Measurements from ENCODE around the gene CELF6.

Gene CELF6

GRCh38 chr15:72237029-72237852 is 82.7 kb downstream of the CELF6 start:
- peak; percentile 97 for DNase-seq (ENCODE audit: low spot score)
- ATAC-seq (ENCODE audit: low read depth): peak; percentile 96
- H3K4me3 ChIP-seq (ENCODE audit: severe bottlenecking): peak overlapping the region; percentile 18
- TF ChIP-seq, protein P1, sequence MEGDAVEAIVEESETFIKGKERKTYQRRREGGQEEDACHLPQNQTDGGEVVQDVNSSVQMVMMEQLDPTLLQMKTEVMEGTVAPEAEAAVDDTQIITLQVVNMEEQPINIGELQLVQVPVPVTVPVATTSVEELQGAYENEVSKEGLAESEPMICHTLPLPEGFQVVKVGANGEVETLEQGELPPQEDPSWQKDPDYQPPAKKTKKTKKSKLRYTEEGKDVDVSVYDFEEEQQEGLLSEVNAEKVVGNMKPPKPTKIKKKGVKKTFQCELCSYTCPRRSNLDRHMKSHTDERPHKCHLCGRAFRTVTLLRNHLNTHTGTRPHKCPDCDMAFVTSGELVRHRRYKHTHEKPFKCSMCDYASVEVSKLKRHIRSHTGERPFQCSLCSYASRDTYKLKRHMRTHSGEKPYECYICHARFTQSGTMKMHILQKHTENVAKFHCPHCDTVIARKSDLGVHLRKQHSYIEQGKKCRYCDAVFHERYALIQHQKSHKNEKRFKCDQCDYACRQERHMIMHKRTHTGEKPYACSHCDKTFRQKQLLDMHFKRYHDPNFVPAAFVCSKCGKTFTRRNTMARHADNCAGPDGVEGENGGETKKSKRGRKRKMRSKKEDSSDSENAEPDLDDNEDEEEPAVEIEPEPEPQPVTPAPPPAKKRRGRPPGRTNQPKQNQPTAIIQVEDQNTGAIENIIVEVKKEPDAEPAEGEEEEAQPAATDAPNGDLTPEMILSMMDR (IDR thresholded peaks at IDR 0.05; ENCODE audit: poor library complexity, severe bottlenecking): no peak
- peaks cover 23% of the 10 kb centered on the region for H3K36me3 ChIP-seq (ENCODE audit: low read depth)
- no peaks in the 10 kb centered on the region for H3K27me3 ChIP-seq (ENCODE audit: insufficient read depth, poor library complexity, severe bottlenecking)
- H3K27ac ChIP-seq (ENCODE audit: poor library complexity, severe bottlenecking): peak overlapping the region; percentile 91
- no peaks in the 10 kb centered on the region for H3K9me3 ChIP-seq (ENCODE audit: severe bottlenecking)
- H3K4me1 ChIP-seq (ENCODE audit: insufficient read depth, poor library complexity, severe bottlenecking): peaks cover 28% of the 10 kb centered on the region

DNA sequence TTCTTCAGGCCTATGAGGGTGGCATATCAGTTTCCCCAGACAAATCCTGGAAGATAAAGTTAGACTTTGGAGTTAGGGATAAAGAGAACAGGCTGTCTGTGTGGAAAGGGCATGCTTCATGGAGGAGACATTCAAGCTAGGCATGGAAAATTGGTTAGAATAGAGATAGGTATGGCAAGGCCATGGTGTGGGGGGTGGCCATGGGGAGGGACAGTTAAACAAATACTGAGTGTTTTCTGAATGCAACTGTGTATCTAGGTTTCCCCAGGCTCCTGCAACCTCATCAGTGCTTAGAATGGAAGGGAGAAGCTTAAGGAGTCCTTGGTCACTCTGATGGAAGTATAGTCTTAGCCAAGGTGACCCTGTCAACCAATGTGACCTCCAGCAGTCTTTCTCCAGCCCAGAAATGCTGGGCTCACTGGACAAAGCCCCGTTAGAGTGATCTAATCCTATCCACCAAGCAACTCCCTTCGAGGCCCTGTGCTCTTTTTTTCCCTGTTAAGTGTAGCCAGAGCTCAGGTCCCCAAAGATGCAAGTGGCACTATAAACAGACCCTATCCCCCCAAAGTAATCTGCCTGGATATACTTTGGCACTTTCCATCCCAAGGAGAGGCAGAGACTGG is 83.5 kb downstream of the CELF6 start:
- peaks cover 28% of the 10 kb centered on the region for H3K4me1 ChIP-seq (ENCODE audit: insufficient read depth, poor library complexity, severe bottlenecking)
- TF ChIP-seq, protein P1 (IDR thresholded peaks at IDR 0.05; ENCODE audit: poor library complexity, severe bottlenecking): no peak
- DNase-seq (ENCODE audit: low spot score): no peak
- no peak for ATAC-seq (ENCODE audit: low read depth)
- no peaks in the 10 kb centered on the region for H3K27me3 ChIP-seq (ENCODE audit: insufficient read depth, poor library complexity, severe bottlenecking)
- H3K4me3 ChIP-seq (ENCODE audit: severe bottlenecking): no peak overlapping the region
- H3K27ac ChIP-seq (ENCODE audit: poor library complexity, severe bottlenecking): peak overlapping the region; percentile 91
- H3K36me3 ChIP-seq (ENCODE audit: low read depth): peaks cover 17% of the 10 kb centered on the region
- H3K9me3 ChIP-seq (ENCODE audit: severe bottlenecking): no peaks in the 10 kb centered on the region

DNA sequence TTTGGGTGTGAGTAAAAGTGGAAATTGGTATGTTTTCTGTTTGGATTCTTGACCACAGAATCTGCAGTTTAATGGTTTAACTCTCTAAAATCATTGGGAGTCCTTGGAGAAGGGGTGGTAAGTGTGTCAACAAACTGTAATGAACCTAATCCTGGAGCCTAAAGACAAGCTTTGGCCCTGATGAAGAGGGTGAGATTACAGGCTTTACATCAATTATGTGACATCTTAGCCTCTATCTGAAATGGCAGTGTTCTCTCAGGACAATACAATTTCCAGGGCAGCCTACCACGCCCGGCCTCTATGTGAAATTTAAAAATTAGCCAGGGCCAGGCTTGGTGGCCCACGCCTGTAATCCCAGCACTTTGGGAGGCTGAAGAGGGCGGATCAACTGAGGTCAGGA is 84.7 kb downstream of the CELF6 start:
- no peak for DNase-seq (ENCODE audit: low spot score)
- Histone ChIP-seq H3K4me1 (ENCODE audit: insufficient read depth, poor library complexity, severe bottlenecking) (peaks cover 28% of the 10 kb centered on the region), H3K9me3 (ENCODE audit: severe bottlenecking) (no peaks in the 10 kb centered on the region), H3K27me3 (ENCODE audit: insufficient read depth, poor library complexity, severe bottlenecking) (no peaks in the 10 kb centered on the region), H3K27ac (ENCODE audit: poor library complexity, severe bottlenecking) (peak overlapping the region; percentile 9), H3K4me3 (ENCODE audit: severe bottlenecking) (no peak overlapping the region), H3K36me3 (ENCODE audit: low read depth) (peaks cover 6% of the 10 kb centered on the region; the same call in 1 of the 2 replicates)
- ATAC-seq (ENCODE audit: low read depth): no peak
- TF ChIP-seq, protein P1 (IDR thresholded peaks at IDR 0.05; ENCODE audit: poor library complexity, severe bottlenecking): no peak
